NCI-H510A treated with DMSO at 0.1 percent for 48 hours (cell line): ENCODE data around the gene RBBP8NL.

Experiments
- DNase-seq: peaks from one replicate; lab custom pipeline; 2025; lab: John Stamatoyannopoulos, UW

Gene RBBP8NL, protein sequence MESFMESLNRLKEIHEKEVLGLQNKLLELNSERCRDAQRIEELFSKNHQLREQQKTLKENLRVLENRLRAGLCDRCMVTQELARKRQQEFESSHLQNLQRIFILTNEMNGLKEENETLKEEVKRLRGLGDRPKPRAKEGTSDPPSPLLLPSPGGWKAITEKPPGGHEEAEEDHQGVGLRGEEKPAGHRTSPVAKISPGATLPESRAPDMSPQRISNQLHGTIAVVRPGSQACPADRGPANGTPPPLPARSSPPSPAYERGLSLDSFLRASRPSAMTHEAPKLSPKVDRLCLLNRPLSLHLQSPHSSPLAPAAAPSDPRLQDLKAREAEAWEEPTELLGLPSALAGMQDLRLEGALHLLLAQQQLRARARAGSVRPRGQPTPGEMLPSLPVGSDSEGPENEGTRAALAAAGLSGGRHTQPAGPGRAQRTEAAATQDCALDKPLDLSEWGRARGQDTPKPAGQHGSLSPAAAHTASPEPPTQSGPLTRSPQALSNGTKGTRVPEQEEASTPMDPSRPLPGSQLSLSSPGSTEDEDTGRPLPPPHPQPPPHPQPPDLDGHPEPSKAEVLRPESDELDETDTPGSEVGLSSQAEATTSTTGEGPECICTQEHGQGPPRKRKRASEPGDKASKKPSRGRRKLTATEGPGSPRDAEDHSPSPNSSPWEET

GRCh38 chr20:62427172-62428001 lies at the start of gene RBBP8NL:
RBBP8NL (minus strand) TSS chr20:62427539; CDS start chr20:62419647, 7,892 bp downstream.
- peak; percentile 98 for DNase-seq

GRCh38 chr20:62476056-62476838 lies 48.9 kb upstream of the RBBP8NL start:
- no peak for DNase-seq

- DNase-seq, result no peak
Observed at GRCh38 chr20:62475772-62476055, 48.4 kb upstream of the RBBP8NL start, which contains the start of gene GATA5. GATA5 (minus strand) TSS chr20:62475995; CDS start chr20:62475521, 474 bp downstream.

DNA sequence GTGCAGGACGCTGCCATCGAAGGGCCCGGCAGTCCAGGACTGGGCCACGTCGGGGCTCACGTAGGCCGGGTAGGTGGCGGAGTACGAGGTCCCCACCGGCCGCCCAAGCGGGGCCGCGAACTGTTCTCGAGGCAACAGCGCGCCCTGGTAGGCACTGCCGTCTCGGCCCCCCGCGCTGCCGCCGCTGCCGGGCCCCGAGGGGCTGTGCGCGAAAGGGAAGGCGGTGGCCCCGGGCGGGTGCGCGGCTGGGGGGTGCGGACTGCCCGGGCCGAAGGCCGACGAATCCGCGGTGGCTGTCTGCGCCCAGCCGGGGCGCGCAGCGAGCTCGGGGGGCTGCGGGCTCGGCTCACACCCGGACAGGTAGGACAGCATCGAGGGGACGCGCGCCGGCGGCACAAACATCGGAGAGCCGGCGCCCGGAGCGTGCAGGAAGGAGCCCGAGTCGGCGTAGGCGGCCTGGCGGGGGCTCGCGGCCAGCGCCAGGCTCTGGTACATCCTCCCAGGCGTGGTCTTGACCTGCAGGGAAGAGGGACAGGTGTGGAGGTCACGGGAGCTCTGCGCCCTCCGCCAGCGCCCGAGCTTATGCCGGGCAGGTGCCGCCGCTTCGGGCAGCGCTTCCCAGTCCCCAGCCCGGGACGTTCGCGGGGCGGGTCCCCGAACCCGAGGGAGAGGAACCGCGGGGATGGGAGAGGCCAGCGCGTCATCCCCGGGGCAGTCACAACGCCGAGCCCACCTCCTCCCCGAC lies 47.9 kb upstream of the RBBP8NL start:
- no peak for DNase-seq

GRCh38 chr20:62474604-62475026 lies 47.3 kb upstream of the RBBP8NL start:
- DNase-seq, result no peak

DNA sequence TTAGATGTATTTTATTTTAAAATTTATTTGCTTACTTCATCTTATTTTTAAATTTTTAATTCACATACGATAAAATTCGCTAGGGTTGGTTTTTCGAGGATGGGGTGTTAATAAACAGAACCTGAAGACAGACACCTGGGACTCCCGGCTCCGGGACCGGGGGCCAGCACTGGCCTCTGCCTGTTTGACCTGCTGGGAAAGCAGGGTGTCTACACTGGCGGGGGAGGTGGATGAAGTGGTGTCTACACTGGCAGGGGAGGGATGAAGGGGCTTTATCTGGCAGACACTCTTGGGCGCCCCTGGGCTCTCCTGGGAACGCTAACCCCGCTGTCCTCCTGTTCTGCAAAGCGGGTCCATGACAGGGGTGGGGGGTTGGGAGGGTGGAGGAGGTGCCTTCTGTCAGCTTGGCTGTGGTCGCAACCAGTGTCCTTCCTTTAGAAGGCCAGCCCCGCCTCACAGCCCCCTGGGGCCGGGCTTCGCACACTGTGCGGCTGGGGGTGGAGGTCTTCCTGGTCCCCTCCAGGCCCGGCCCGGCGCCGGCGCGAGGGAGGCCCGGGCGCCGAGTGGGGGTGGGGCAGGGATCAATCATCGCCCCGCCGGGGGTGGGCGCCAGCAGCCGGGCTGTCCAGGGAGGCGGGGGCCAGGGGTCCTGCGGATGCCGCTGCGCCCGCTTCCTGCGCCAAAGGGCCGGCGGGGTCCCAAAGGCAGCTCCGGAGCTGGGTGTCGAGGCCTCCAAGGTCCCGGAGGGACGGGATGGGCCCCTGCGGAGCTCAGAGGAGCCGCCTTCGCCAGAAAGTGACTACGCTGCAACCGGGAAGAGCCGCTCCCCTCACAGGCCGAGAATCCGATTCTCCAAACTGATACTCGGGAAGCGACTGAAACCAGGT lies 46.6 kb upstream of the RBBP8NL start:
- no peak for DNase-seq

- no peak for DNase-seq
Observed at GRCh38 chr20:62472941-62473585, 45.7 kb upstream of the RBBP8NL start.

- no peak for DNase-seq
Observed at GRCh38 chr20:62472138-62472940, 45.0 kb upstream of the RBBP8NL start.

DNA sequence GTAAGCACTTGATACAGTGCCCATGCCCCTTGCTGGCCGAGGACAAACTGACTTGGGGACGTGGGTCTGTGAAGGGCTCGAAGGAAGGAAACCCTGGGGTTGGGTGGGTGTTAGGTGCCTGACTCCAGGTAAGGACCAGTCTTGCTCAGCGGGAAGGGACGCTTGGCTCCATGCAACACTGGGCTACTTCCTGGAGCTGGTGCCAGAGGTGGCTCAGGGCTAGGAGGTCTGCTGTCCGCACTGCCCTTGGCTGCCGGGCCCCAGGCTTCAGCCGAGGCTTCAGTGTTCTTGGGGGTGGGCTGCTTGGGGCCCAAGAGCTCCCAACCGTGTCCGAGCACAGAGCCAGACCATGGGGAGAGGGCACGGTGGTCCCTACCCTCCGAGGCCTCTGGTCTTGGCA lies 43.1 kb upstream of the RBBP8NL start:
- no peak for DNase-seq

- DNase-seq, result no peak
Observed at GRCh38 chr20:62470001-62470400, 42.7 kb upstream of the RBBP8NL start.

DNA sequence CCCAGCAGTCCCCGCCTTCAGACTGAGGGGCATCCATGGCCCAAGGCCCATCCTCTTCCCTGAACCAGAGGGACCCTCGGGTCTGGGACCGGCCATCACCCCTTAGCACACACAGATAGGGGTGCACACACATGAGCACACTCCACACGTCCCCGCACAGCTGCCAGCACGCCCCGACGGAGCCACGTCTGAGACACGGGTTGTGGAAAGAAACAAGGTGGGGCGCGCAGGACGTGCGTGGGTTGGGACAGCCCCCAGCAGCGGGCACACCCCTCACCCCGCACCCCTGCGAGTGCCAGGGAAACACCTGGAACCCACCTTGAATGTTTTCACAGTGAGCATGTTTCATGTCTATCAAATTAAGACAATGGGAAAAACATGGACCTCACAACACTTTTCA lies 42.0 kb upstream of the RBBP8NL start:
- no peak for DNase-seq

DNA sequence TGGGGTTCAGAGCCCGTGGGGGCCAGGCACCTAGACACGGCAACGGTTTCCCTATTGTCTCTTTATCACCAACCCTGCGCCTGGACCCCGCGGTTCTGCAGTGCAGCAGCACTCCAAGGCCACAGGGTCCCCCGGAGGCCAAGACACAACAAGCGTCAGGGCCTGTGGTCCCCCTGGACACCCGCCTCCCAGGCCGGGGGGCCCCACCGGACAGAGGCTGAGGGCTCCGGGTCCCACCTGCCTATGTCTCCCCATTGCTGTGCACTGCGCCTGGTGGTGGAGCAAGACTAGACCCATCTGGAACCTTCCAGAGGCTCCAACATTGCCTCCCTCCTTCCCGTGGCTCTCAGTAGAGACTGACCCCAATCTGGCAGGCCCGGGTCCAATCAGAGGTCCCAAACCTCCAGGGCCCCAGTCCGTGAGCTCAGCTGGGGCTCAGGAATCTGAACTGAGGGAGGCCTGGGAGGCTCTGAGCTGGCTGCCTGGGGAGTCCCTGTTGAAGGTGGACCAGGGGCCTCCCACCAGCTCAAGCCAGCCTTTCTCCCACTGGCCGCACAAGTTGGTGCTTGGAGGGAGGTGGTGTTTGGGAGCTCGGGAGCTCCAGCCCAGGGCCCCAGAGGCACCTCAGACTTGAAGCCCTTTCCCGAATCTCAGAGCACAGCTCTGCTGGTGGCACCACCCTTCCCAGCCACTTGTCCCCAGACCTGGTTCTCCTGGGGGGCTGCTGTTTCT lies 39.6 kb upstream of the RBBP8NL start:
- no peak for DNase-seq

DNA sequence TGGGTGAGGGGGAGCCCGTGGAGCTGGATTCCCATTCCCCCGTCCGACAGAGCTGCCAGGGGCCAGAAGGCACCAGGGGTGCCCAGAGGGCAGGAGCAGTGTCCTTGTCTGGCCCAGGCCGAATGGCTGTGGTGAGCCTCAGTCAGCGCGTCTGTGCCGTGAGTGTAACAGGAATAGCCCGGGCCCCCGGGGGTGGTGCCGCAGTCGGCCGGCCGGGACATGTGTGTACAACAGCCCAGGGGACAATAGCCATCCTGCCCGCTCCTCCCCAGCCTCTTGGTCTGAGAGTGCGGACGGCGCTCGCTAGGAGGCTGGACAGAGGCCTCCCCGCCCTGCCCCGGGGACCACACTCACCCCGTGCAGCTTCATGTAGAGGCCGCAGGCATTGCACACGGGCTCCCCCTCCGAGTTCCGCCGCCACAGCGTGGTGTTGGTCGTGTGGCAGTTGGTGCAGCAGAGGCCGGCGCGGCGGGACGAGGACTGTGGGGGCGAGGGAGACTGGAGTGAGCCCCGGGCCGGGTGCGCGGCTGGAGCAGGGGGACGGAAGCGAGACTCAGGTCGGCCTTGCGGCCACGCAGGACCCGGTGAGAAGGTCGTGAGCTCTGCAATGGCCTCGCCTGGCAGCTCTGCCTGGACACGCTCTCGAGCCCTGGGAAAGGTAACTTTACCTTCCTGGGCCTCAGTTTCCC lies 38.9 kb upstream of the RBBP8NL start:
- DNase-seq, result no peak

DNA sequence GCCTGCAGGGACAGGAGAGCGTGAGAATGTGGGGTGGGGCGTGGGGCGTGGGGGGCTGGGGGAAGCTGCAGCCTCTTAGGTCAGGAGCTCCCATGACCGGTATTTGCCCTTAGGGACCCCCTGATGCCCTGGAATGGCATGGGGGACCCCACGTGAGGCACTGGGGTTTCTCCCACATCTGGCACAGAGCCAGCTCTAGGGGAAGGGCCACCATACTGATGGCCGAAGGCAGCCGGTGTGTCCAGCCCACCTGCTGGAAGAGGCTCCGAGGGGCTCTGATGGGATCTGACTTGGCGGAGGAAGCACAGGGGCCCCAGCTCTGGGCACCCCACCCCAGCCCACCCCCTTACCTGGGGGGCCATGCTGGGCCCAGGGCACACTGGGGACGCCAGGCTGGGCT lies 37.7 kb upstream of the RBBP8NL start:
- no peak for DNase-seq

GRCh38 chr20:62464425-62464770 lies 37.1 kb upstream of the RBBP8NL start:
- no peak for DNase-seq

- DNase-seq, result no peak
Observed at GRCh38 chr20:62463651-62464424, 36.5 kb upstream of the RBBP8NL start.
